ENCODE measurements around the gene DLK1.

DLK1 gene

DNA sequence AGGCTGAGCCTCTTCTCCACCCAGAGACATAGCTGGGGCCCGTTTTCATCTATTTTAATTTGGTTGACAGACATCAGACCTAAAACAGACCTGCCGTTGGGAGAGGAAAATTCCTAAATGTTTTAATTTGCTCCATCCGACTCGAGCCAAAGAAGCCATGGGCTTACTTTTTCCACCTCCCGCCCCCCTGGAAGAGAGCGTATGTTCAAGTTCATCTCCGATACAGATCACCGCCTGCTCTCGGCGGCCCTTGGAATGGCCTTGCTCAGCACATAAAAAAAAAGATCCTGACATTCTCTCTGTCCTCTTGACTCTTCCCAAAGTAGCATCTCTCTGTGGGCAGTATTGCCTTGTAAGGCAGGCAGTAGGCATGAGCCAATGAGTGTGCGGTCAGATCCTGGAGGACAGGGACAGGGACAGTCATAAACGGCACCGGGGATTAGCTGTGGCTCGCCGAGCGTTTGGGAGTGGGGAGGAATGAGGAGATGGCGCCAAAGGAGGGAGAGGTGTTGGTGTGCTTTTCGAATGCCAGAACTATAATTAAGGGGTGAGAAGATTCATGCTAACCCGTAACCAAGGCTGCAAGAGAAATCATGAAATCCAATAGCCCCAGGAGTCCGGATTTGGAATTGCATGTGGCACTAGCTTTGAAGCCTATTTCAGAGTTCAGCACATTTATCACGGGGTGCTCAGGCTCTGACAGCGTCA is 51.3 kb downstream of the DLK1 start:
- in situ Hi-C loops (cut with MboI; ENCODE audit: low pct_unique_long_range_greater_than_20kb, low sequenced_read_pairs, unreplicated experiment) = no loop called here
- TF ChIP-seq, protein P1, sequence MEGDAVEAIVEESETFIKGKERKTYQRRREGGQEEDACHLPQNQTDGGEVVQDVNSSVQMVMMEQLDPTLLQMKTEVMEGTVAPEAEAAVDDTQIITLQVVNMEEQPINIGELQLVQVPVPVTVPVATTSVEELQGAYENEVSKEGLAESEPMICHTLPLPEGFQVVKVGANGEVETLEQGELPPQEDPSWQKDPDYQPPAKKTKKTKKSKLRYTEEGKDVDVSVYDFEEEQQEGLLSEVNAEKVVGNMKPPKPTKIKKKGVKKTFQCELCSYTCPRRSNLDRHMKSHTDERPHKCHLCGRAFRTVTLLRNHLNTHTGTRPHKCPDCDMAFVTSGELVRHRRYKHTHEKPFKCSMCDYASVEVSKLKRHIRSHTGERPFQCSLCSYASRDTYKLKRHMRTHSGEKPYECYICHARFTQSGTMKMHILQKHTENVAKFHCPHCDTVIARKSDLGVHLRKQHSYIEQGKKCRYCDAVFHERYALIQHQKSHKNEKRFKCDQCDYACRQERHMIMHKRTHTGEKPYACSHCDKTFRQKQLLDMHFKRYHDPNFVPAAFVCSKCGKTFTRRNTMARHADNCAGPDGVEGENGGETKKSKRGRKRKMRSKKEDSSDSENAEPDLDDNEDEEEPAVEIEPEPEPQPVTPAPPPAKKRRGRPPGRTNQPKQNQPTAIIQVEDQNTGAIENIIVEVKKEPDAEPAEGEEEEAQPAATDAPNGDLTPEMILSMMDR (IDR thresholded peaks at IDR 0.05; ENCODE audit: extremely low read depth, insufficient read depth, missing control alignments) = no peak
- no peak for DNase-seq (ENCODE audit: low spot score)

DNA sequence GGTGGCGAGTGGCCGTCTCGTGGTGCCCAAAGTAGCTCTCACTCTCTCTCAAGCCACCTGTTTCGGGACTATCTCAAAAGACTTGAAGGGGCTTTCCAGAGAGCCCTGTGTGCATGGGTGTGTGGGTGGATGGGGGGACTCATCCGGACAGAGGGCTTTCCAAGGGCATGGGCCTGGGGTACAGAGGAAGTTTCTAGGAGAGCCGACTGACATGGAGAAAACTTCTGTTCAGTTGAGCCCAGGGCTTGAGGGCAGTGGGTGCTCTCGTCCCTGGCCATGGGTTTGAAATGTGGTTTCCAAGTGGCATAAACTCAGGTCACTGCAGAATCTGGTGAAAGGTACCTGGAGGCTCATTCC is 51.8 kb downstream of the DLK1 start:
- in situ Hi-C loops (cut with MboI; ENCODE audit: low pct_unique_long_range_greater_than_20kb, low sequenced_read_pairs, unreplicated experiment) = no loop called here
- TF ChIP-seq, protein P1 (IDR thresholded peaks at IDR 0.05; ENCODE audit: extremely low read depth, insufficient read depth, missing control alignments) = no peak
- no peak for DNase-seq (ENCODE audit: low spot score)

- TF ChIP-seq, protein P1 (IDR thresholded peaks at IDR 0.05; ENCODE audit: extremely low read depth, insufficient read depth, missing control alignments) = no peak
- no peak for DNase-seq (ENCODE audit: low spot score)
- in situ Hi-C loops (cut with MboI; ENCODE audit: low pct_unique_long_range_greater_than_20kb, low sequenced_read_pairs, unreplicated experiment) = no loop called here
Observed at GRCh38 chr14:100778951-100779690, 52.4 kb downstream of the DLK1 start.

DNA sequence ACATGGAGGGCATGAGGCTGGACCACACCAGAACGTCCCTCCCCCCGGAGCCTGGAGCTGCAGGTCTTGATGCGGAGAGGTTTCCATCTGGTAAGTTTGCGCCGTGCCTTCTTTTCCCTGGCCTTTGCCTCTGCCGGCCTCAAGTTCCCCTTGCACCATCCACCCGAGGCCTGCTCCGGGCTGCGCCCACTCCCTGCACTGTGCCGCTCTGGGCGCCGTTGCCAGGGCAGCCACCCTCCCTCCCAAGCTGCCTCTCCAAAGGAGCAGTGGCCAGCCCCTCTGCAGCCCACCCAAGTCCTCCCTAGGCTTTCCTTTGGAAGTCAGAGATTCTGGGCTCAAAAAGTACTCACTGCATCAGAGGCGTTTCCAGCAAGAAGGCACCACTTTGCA is 53.0 kb downstream of the DLK1 start:
- TF ChIP-seq, protein P1 (IDR thresholded peaks at IDR 0.05; ENCODE audit: extremely low read depth, insufficient read depth, missing control alignments) = no peak
- in situ Hi-C loops (cut with MboI; ENCODE audit: low pct_unique_long_range_greater_than_20kb, low sequenced_read_pairs, unreplicated experiment) = no loop called here
- no peak for DNase-seq (ENCODE audit: low spot score)

- TF ChIP-seq, protein P1 (IDR thresholded peaks at IDR 0.05; ENCODE audit: extremely low read depth, insufficient read depth, missing control alignments) = no peak
- in situ Hi-C loops (cut with MboI; ENCODE audit: low pct_unique_long_range_greater_than_20kb, low sequenced_read_pairs, unreplicated experiment) = no loop called here
Observed at GRCh38 chr14:100780246-100780645, 53.6 kb downstream of the DLK1 start.

DNA sequence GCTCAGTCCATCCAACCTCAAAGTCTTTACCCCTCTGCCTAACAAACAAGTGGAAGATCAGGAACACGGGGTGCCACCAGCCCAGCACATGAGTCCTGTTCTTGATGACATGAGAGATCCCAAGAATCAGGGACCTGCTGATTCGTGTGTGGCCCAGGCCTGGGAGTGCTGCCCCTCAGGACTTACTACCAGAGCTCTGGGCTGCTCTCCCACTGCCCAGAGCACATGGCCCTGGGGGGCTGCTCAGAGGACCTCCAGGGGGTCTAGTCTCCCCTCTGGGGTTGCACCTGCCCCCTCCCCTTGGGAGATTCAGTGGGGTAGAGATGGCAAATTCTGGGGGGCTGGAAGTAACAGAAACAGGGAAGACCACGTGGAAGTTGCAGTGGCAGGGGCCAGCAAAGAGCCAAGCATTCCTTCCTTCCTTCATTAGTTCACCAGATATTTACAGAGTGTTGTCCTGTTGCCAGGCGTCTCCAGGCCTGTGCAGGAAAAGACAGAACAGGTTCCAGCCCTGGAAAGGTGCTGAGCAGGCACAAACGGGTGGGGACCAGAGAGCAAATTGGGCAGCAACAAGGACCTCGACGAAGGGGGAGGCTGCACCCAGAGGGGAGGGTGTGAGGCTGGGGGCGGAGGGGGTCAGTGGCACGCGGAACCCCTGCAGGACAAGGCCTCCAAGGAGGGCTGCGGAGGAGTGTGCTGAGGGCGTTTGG is 54.1 kb downstream of the DLK1 start:
- TF ChIP-seq, protein P1 (IDR thresholded peaks at IDR 0.05; ENCODE audit: extremely low read depth, insufficient read depth, missing control alignments) = no peak
- no peak for DNase-seq (ENCODE audit: low spot score)
- in situ Hi-C loops (cut with MboI; ENCODE audit: low pct_unique_long_range_greater_than_20kb, low sequenced_read_pairs, unreplicated experiment) = no loop called here

More at GRCh38 chr14:100780246-100780645, 53.6 kb downstream of the DLK1 start:
- no peak for DNase-seq (ENCODE audit: low spot score)

Measured in GM13977 (cell line).